Neural cell (in vitro differentiated cells): ENCODE results near the gene KISS1R.

Experiments
- CTCF ChIP-seq: fragments of 450-650 bp; IDR thresholded peaks from 2 replicates; pipeline ENCODE4 v1.5.1; 2014; ENCODE audit warnings: antibody characterized with exemption, mild to moderate bottlenecking, moderate library complexity; ENCODE audit not compliant: poor library complexity, severe bottlenecking
- EP300 ChIP-seq: fragments of 450-650 bp; conservative IDR thresholded peaks from 2 replicates; pipeline ENCODE4 v1.6.1; 2014; ENCODE audit warnings: antibody characterized with exemption, mild to moderate bottlenecking, moderate library complexity; ENCODE audit not compliant: poor library complexity, severe bottlenecking
- EZH2 ChIP-seq: fragments of 200-600, 300-800 bp; shearing (Covaris generic), sonication (generic); IDR thresholded peaks from 2 replicates; pipeline ENCODE4 v1.6.1; 2014; ENCODE audit warnings: antibody characterized with exemption, low read length, borderline replicate concordance, mild to moderate bottlenecking; ENCODE audit not compliant: insufficient read depth, poor library complexity, severe bottlenecking
- MXI1 ChIP-seq: fragments of 450-650 bp; conservative IDR thresholded peaks from 2 replicates; pipeline ENCODE4 v1.6.1; 2014; ENCODE audit warnings: antibody characterized with exemption, mild to moderate bottlenecking; ENCODE audit not compliant: poor library complexity, severe bottlenecking
- POLR2AphosphoS5 ChIP-seq: IDR thresholded peaks from 2 replicates; pipeline ENCODE4 v1.6.1; 2012
- RAD21 ChIP-seq: fragments of 450-650 bp; conservative IDR thresholded peaks from 2 replicates; pipeline ENCODE4 v1.6.1; 2014; ENCODE audit warnings: antibody characterized with exemption, mild to moderate bottlenecking, moderate library complexity
- REST ChIP-seq: IDR thresholded peaks from 2 replicates; pipeline ENCODE4 v1.6.1; 2012; ENCODE audit warnings: borderline replicate concordance
- TAF1 ChIP-seq: IDR thresholded peaks from 2 replicates; pipeline ENCODE4 v1.6.1; 2012; ENCODE audit warnings: low read depth

GRCh38 chr19:884420-885211, 32.5 kb upstream of the KISS1R start:
- TF ChIP-seq CTCF (no peak), POLR2AphosphoS5 (no peak), EZH2 (no peak), REST (no peak), RAD21 (no peak), MXI1 (no peak), EP300 (no peak), TAF1 (no peak)
